Prostate gland (tissue), 2 donors: ENCODE data around the gene PRUNE1.

Experiments used
- POLR2A ChIP-seq: fragments of 450-650 bp; IDR thresholded peaks from one replicate; pipeline ENCODE4 v1.6.1; 2016; ENCODE audit warnings: antibody characterized with exemption, mild to moderate bottlenecking
- POLR2AphosphoS5 ChIP-seq: sonication (generic); formaldehyde crosslinking; IDR thresholded peaks from one replicate; pipeline ENCODE4 v1.6.1; 2017; ENCODE audit warnings: antibody characterized with exemption
- TF ChIP-seq, protein P1 (sequence below), 4 experiments: fragments of 200-600 bp in 2 of 4; fragments of 450-650 bp in 2 of 4; sonication (generic) in 2 of 4; IDR thresholded peaks; 1 replicate in 3 of 4; 2 replicates in 1 of 4; pipeline ENCODE4 v1.5.1; 2016 to 2019; ENCODE audit warnings: antibody characterized with exemption in 4 of 4, mild to moderate bottlenecking in 2 of 4, moderate library complexity in 2 of 4

DNA sequence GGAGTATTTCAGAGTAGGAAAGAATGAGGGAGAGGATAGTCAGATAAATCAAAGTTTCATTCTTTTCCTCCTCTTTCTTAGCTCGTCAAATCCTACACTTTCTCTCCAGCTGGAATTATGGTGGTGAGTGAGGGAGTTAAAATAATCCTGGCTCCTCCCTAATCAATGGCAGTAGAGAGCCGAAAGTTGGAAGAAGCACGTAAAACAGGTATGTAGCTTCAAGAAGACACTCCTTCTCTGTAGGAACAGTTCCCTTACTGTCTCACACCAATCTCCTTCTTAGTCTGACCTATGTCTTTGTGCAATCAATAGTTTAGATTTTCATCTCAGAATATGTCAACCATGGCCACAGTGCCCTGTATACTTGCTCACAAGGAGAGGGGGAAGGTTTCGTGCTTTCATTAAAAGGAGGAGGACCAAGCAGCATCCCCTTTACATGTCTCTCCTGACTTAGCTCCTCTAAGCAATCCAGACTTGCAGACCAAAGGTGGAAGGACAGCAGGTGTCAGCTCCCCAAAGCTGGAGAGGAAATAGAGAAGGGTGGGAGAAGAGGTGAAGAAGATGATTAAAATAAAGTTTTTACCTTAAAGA, 2.4 kb upstream of the PRUNE1 start:
- no peak for TF ChIP-seq POLR2AphosphoS5
- TF ChIP-seq, protein P1, sequence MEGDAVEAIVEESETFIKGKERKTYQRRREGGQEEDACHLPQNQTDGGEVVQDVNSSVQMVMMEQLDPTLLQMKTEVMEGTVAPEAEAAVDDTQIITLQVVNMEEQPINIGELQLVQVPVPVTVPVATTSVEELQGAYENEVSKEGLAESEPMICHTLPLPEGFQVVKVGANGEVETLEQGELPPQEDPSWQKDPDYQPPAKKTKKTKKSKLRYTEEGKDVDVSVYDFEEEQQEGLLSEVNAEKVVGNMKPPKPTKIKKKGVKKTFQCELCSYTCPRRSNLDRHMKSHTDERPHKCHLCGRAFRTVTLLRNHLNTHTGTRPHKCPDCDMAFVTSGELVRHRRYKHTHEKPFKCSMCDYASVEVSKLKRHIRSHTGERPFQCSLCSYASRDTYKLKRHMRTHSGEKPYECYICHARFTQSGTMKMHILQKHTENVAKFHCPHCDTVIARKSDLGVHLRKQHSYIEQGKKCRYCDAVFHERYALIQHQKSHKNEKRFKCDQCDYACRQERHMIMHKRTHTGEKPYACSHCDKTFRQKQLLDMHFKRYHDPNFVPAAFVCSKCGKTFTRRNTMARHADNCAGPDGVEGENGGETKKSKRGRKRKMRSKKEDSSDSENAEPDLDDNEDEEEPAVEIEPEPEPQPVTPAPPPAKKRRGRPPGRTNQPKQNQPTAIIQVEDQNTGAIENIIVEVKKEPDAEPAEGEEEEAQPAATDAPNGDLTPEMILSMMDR (IDR thresholded peaks at IDR 0.05) = no peak
- TF ChIP-seq POLR2A = no peak
